NOMO-1 treated with dmso at 0.1 percent for 144 hours (cell line): ENCODE measurements around the gene GPRC5B.

Experiments
- DNase-seq: peaks from one replicate; lab custom pipeline; 2025; ENCODE audit not compliant: unreplicated experiment; lab: John Stamatoyannopoulos, UW

The GPRC5B gene

GRCh38 chr16:19874026-19874425, 10.6 kb downstream of the GPRC5B start:
- DNase-seq = no peak

- DNase-seq = no peak
Observed at GRCh38 chr16:19872935-19873334, 11.7 kb downstream of the GPRC5B start.

- no peak for DNase-seq
Observed at GRCh38 chr16:19872179-19872863, 12.3 kb downstream of the GPRC5B start.

- DNase-seq = no peak
Observed at GRCh38 chr16:19871721-19872120, 12.9 kb downstream of the GPRC5B start.

GRCh38 chr16:19868421-19868820, 16.2 kb downstream of the GPRC5B start:
- DNase-seq = no peak

- DNase-seq = no peak
Observed at GRCh38 chr16:19864566-19864965, 20.1 kb downstream of the GPRC5B start.

- no peak for DNase-seq
Observed at GRCh38 chr16:19863990-19864389, 20.7 kb downstream of the GPRC5B start.

- no peak for DNase-seq
Observed at GRCh38 chr16:19861811-19862327, 22.8 kb downstream of the GPRC5B start.

GRCh38 chr16:19861133-19861532, 23.5 kb downstream of the GPRC5B start:
- DNase-seq = no peak

GRCh38 chr16:19860166-19861041, 24.2 kb downstream of the GPRC5B start:
- no peak for DNase-seq

GRCh38 chr16:19859603-19860002, 25.0 kb downstream of the GPRC5B start:
- DNase-seq = no peak

GRCh38 chr16:19859166-19859565, 25.5 kb downstream of the GPRC5B start:
- DNase-seq = no peak

- DNase-seq = no peak
Observed at GRCh38 chr16:19858340-19859018, 26.2 kb downstream of the GPRC5B start.

GRCh38 chr16:19857593-19858339, 26.9 kb downstream of the GPRC5B start:
- no peak for DNase-seq

- DNase-seq = no peak
Observed at GRCh38 chr16:19856120-19856519, 28.5 kb downstream of the GPRC5B start.

GRCh38 chr16:19854543-19854876, 30.1 kb downstream of the GPRC5B start:
- DNase-seq = no peak

- DNase-seq = no peak
Observed at GRCh38 chr16:19853742-19854542, 30.7 kb downstream of the GPRC5B start.

GRCh38 chr16:19853132-19853741, 31.4 kb downstream of the GPRC5B start:
- DNase-seq = no peak

- no peak for DNase-seq
Observed at GRCh38 chr16:19851476-19851875, 33.2 kb downstream of the GPRC5B start.
